Adrenal gland (tissue), 12 donors: Measurements from ENCODE around the gene FADS3. TPM values are rescaled to one million over a fixed set of nuclear protein-coding genes. Genes with fewer than 3 reads are reported as not detected.

Source experiments
- DNase-seq, 7 donors: peaks; one replicate each; pipeline ENCODE4 v3.0.0-alpha.2; 2019 to 2020
- H3K27ac ChIP-seq, 5 donors: fragments of 200-600 bp; sonication (generic) in 4 of 5; 1 replicate in 3 of 5; 2 replicates in 2 of 5; pipeline versions ENCODE4 v1.5.1 to v1.8.0; 2016 to 2020; ENCODE audit warnings: mild to moderate bottlenecking in 1 of 5
- H3K27me3 ChIP-seq: fragments of 200-600 bp; 2 replicates; pipeline ENCODE4 v1.8.0; 2021
- H3K36me3 ChIP-seq, 2 donors: fragments of 200-600 bp; replicated peaks in 1 of 2; 1 replicate in 1 of 2; 2 replicates in 1 of 2; pipeline versions ENCODE4 v1.5.1 to v1.8.0; 2018 to 2022
- H3K4me1 ChIP-seq, 2 donors: fragments of 200-600 bp; replicated peaks in 1 of 2; 1 replicate in 1 of 2; 2 replicates in 1 of 2; pipeline versions ENCODE4 v1.5.1 to v1.8.0; 2018 to 2021
- H3K4me3 ChIP-seq, 4 donors: fragments of 200-600 bp; sonication (generic) in 3 of 4; one replicate each; pipeline ENCODE4 v1.5.1; 2016 to 2018
- H3K9me3 ChIP-seq, 3 donors: fragments of 200-600 bp; sonication (generic) in 1 of 3; replicated peaks in 1 of 3; 1 replicate in 2 of 3; 2 replicates in 1 of 3; pipeline versions ENCODE4 v1.5.1 to v1.8.0; 2016 to 2021
- POLR2A ChIP-seq, 2 donors: fragments of 450-650 bp; IDR thresholded peaks; one replicate each; pipeline ENCODE4 v1.6.1; 2017; ENCODE audit warnings: antibody characterized with exemption in 2 of 2, mild to moderate bottlenecking in 2 of 2, moderate library complexity in 1 of 2
- WGBS, 4 donors: extraction: QIAGEN DNeasy Blood & Tissue Kit in 2 of 4; methylation state at CpG; one replicate each; pipeline versions ENCODE4 v1.1.5 to v1.1.7; 2013 to 2017; 5-methylcytosine and 5-hydroxymethylcytosine counted together
- intact Hi-C, 2 donors: fragments of 100-400 bp; cut with DNase I; formaldehyde crosslinking; loops; one replicate each; pipeline versions ENCODE4 v1.14.1 to v1.15.0; 2022 to 2023
- polyA plus RNA-seq, 3 donors: library from polyadenylated mRNA; stranded (reverse); fragments of 200-250 nt in 2 of 3; fragments of 350-450 nt in 1 of 3; fragmentation: Illumina TruSeq in 1 of 3; extraction: RNeasy Lipid Tissue Mini Kit (QIAGEN cat#74804) in 1 of 3; gene quantifications; one replicate each; pipeline ENCODE4 v1.2.3, GENCODE V29; 2013 to 2014
- total RNA-seq, 9 donors: library from RNA; depleted of rRNA in 4 of 9; stranded (reverse); fragments of >200 nt in 4 of 9; fragments of 120-200 nt in 1 of 9; fragmentation: NEBNext Ultra II Directional in 1 of 9; extraction: Animal tissue kit (Norgen Biotek cat#: 25700) in 1 of 9; gene quantifications; one replicate each; pipeline versions ENCODE4 v1.1.0 to v1.2.4, GENCODE V29; 2013 to 2023
- TF ChIP-seq, protein P1 (sequence below), 6 experiments: fragments of 450-650 bp in 4 of 6; fragments of 200-600 bp in 2 of 6; sonication (generic) in 1 of 6; IDR thresholded peaks; 1 replicate in 5 of 6; 2 replicates in 1 of 6; pipeline versions ENCODE4 v1.5.1 to v1.8.0; 2016 to 2021; ENCODE audit warnings: antibody characterized with exemption in 6 of 6, mild to moderate bottlenecking in 2 of 6, moderate library complexity in 1 of 6
- donor health status: healthy with polysubstance abuse.
- donor health status: Bipolar disorder and iron deficiency.
- donor health status: DM: yes; HTN: yes; CAD: no.
- donor health status: DM: no; HTN: no; CAD: no.
- donor health status: DM: no; HTN: no; CAD: no.
- donor health status: DM: yes; HTN: yes; CAD: no.

Gene FADS3
- total and polyA plus RNA-seq, 12 donors, result 22.2 to 175 (median 105) TPM

- Histone ChIP-seq H3K36me3 (peaks cover 0 to 62% of the 10 kb centered on the region in 2 donors), H3K27ac (no peak overlapping the region), H3K4me1 (peaks cover 28 to 44% of the 10 kb centered on the region in 2 donors), H3K9me3 (no peaks in the 10 kb centered on the region), H3K27me3 (no peaks in the 10 kb centered on the region), H3K4me3 (no peak overlapping the region)
- DNase-seq, result no peak
- WGBS, 4 donors, result 87 to 96% (median 93%) methylated on average over 10 of the region's 10 CpGs
- TF ChIP-seq, protein P1, sequence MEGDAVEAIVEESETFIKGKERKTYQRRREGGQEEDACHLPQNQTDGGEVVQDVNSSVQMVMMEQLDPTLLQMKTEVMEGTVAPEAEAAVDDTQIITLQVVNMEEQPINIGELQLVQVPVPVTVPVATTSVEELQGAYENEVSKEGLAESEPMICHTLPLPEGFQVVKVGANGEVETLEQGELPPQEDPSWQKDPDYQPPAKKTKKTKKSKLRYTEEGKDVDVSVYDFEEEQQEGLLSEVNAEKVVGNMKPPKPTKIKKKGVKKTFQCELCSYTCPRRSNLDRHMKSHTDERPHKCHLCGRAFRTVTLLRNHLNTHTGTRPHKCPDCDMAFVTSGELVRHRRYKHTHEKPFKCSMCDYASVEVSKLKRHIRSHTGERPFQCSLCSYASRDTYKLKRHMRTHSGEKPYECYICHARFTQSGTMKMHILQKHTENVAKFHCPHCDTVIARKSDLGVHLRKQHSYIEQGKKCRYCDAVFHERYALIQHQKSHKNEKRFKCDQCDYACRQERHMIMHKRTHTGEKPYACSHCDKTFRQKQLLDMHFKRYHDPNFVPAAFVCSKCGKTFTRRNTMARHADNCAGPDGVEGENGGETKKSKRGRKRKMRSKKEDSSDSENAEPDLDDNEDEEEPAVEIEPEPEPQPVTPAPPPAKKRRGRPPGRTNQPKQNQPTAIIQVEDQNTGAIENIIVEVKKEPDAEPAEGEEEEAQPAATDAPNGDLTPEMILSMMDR (IDR thresholded peaks at IDR 0.05), result no peak
- TF ChIP-seq POLR2A (IDR thresholded peaks at IDR 0.05), result no peak
- intact Hi-C loops, result no loop called here
Observed at GRCh38 chr11:61838921-61839320, 52.4 kb downstream of the FADS3 start.

- peaks cover 0 to 58% of the 10 kb centered on the region in 2 donors for H3K36me3 ChIP-seq
- no peaks in the 10 kb centered on the region for H3K27me3 ChIP-seq
- 78 to 97% (median 94%) methylated on average over 5 of the region's 5 CpGs for WGBS, 4 donors
Observed at GRCh38 chr11:61838501-61838900, 52.8 kb downstream of the FADS3 start.

GRCh38 chr11:61837411-61838005, 53.8 kb downstream of the FADS3 start:
- peaks cover 27 to 55% of the 10 kb centered on the region in 2 donors for H3K4me1 ChIP-seq
- H3K9me3 ChIP-seq, result no peaks in the 10 kb centered on the region
- WGBS, 4 donors, result 85 to 95% (median 90%) methylated on average over 4 to 15 of the region's 15 CpGs
- no peak overlapping the region for H3K4me3 ChIP-seq
- no peaks in the 10 kb centered on the region for H3K27me3 ChIP-seq
- intact Hi-C loops, result no loop called here
- H3K27ac ChIP-seq, result peak overlapping the region in 1 of 5 donors; percentile 41
- TF ChIP-seq, protein P1 (IDR thresholded peaks at IDR 0.05), result no peak
- no peak for TF ChIP-seq POLR2A (IDR thresholded peaks at IDR 0.05)
- H3K36me3 ChIP-seq, result peaks cover 0 to 48% of the 10 kb centered on the region in 2 donors
- peak in 1 of 7 donors; percentile 5 for DNase-seq

More at GRCh38 chr11:61838501-61838900, 52.8 kb downstream of the FADS3 start:
- DNase-seq, result peak in 1 of 7 donors; percentile 5
- intact Hi-C loops, result no loop called here
- TF ChIP-seq POLR2A (IDR thresholded peaks at IDR 0.05), result no peak
- TF ChIP-seq, protein P1 (IDR thresholded peaks at IDR 0.05), result no peak
- H3K4me3 ChIP-seq, result no peak overlapping the region
- H3K9me3 ChIP-seq, result no peaks in the 10 kb centered on the region
- peaks cover 28 to 49% of the 10 kb centered on the region in 2 donors for H3K4me1 ChIP-seq
- no peak overlapping the region for H3K27ac ChIP-seq

DNA sequence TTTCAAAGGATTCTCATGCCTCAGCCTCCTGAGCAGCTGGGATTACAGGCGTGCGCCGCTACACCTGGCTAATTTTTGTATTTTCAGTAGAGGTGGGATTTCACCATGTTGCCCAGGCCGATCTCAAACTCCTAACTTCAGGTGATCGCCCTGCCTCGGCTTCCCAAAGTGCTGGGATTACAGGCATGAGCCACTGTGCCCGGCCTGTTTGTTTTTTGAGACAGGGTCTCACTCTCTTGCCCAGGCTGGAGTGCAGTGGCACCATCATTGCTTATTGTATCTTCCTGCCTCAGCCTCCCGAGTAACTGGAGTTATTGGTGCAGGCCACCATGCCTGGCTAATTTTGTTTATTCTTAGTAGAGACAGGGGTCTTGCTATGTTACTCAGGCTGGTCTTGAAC, 55.2 kb downstream of the FADS3 start:
- no peaks in the 10 kb centered on the region for H3K9me3 ChIP-seq
- H3K36me3 ChIP-seq, result peaks cover 0 to 35% of the 10 kb centered on the region in 2 donors
- no peak for DNase-seq
- no peak overlapping the region for H3K4me3 ChIP-seq
- no peak for TF ChIP-seq POLR2A (IDR thresholded peaks at IDR 0.05)
- H3K27me3 ChIP-seq, result no peaks in the 10 kb centered on the region
- intact Hi-C loops, result no loop called here
- H3K27ac ChIP-seq, result peak overlapping the region in 2 of 5 donors; percentile 53 to 98
- H3K4me1 ChIP-seq, result peaks cover 21 to 55% of the 10 kb centered on the region in 2 donors
- WGBS, 4 donors, result 93 to 99% (median 96%) methylated on average over 8 of the region's 8 CpGs
